ENCODE measurements around the gene BAIAP3.

Gene BAIAP3

DNA sequence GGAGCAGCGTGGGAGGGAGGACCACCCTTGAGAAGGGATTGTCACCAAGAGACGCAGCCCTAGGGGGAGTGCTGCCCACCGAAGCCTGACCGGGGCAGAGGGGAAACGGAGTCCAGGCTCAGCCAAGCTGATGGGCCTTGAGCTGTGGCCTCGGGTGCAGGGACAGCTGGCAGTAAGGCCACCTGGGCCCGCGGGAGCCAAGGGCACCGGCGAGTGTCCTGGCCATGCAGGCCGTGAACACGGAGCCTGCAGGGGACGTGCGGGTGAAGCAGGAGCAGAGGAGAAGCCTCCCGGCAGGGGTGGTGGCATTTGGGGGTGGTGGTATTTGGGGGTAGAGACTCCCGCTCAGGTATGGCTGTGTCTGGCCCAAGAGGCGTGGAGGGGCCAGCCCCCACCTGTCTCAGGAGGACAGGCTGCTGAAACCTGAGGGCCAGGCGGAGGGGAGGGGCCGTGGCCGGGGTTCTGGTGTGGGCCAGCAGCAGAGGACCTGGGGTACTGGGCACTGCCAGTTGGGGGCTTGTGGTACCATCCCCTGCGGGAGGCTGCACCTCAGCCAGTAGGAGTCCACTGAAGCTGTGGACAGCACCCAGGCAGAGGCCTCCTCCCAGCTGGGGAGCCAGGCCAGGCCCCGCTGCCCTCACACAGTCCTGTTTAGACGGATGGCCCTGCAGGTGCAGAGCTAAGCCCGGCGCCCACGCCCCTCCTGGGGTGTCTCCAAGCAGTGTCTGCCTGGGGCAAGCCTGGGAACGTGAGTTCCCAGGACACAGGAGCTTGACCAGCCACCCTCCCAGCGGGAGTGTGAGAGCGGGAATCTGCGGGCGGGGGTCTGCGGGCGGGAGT lies 22.8 kb downstream of the BAIAP3 start:
- H3K27ac ChIP-seq: no peak overlapping the region
- no peaks in the 10 kb centered on the region for H3K27me3 ChIP-seq (ENCODE audit: insufficient read depth, low read depth)
- peaks cover 9% of the 10 kb centered on the region for H3K4me1 ChIP-seq (ENCODE audit: low read depth, poor library complexity, severe bottlenecking)
- H3K4me3 ChIP-seq (IDR thresholded peaks at IDR 0.05; ENCODE audit: insufficient read depth, low read depth, low read length): no peak overlapping the region
- H4K20me1 ChIP-seq (ENCODE audit: insufficient read depth): peaks cover 6% of the 10 kb centered on the region; the same call in 1 of the 2 replicates
- peaks cover 60% of the 10 kb centered on the region for H3K79me2 ChIP-seq (ENCODE audit: insufficient read depth, low read depth)
- H3K36me3 ChIP-seq (ENCODE audit: insufficient read depth): no peaks in the 10 kb centered on the region
- no peak overlapping the region for H3K4me2 ChIP-seq
- H2AFZ ChIP-seq (ENCODE audit: low read depth): no peak overlapping the region
- no peak overlapping the region for H3K9ac ChIP-seq
- TF ChIP-seq, protein P1, sequence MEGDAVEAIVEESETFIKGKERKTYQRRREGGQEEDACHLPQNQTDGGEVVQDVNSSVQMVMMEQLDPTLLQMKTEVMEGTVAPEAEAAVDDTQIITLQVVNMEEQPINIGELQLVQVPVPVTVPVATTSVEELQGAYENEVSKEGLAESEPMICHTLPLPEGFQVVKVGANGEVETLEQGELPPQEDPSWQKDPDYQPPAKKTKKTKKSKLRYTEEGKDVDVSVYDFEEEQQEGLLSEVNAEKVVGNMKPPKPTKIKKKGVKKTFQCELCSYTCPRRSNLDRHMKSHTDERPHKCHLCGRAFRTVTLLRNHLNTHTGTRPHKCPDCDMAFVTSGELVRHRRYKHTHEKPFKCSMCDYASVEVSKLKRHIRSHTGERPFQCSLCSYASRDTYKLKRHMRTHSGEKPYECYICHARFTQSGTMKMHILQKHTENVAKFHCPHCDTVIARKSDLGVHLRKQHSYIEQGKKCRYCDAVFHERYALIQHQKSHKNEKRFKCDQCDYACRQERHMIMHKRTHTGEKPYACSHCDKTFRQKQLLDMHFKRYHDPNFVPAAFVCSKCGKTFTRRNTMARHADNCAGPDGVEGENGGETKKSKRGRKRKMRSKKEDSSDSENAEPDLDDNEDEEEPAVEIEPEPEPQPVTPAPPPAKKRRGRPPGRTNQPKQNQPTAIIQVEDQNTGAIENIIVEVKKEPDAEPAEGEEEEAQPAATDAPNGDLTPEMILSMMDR (conservative IDR thresholded peaks at IDR 0.05; ENCODE audit: low read depth, low read length): no peak

DNA sequence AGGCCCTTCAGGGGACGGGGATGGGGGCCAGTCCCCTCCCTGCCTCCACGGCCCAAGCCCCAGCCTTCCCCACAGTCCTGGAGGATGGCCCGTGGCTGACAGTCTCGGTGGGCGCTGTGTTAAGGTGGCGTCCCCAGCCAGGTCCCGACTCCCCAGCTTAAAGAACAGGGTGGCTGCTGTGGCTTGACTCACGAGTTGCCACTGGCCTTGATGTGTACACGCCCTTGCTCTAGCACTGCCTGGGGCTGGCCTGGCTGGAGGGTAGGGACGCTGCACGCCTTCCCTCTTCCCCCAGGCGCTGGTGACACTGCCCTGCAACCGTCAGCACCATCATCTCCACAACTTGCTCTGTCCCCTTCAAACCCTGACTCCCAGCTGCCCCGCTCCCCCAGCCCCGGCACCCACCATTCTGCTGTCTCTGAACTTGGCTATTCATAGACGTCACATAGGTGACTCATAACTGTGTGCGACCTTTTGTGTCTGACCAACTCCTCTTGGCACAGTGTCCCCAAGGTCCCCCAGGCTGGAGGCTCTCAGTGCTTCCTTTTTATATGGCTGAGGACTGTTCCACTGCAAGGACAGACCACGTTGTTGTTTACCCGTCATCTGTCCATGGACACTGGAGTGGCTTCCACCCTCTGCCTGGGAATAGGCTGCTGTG lies 24.6 kb downstream of the BAIAP3 start:
- H2AFZ ChIP-seq (ENCODE audit: low read depth): no peak overlapping the region
- H3K27me3 ChIP-seq (ENCODE audit: insufficient read depth, low read depth): no peaks in the 10 kb centered on the region
- no peak overlapping the region for H3K27ac ChIP-seq
- no peak overlapping the region for H3K4me2 ChIP-seq
- H4K20me1 ChIP-seq (ENCODE audit: insufficient read depth): peaks cover 6% of the 10 kb centered on the region; the same call in 1 of the 2 replicates
- TF ChIP-seq, protein P1 (conservative IDR thresholded peaks at IDR 0.05; ENCODE audit: low read depth, low read length): no peak
- no peak overlapping the region for H3K9ac ChIP-seq
- no peaks in the 10 kb centered on the region; the same call in 1 of the 2 replicates for H3K36me3 ChIP-seq (ENCODE audit: insufficient read depth)
- H3K79me2 ChIP-seq (ENCODE audit: insufficient read depth, low read depth): peaks cover 61% of the 10 kb centered on the region
- H3K4me1 ChIP-seq (ENCODE audit: low read depth, poor library complexity, severe bottlenecking): peaks cover 2% of the 10 kb centered on the region
- H3K4me3 ChIP-seq (IDR thresholded peaks at IDR 0.05; ENCODE audit: insufficient read depth, low read depth, low read length): no peak overlapping the region

DNA sequence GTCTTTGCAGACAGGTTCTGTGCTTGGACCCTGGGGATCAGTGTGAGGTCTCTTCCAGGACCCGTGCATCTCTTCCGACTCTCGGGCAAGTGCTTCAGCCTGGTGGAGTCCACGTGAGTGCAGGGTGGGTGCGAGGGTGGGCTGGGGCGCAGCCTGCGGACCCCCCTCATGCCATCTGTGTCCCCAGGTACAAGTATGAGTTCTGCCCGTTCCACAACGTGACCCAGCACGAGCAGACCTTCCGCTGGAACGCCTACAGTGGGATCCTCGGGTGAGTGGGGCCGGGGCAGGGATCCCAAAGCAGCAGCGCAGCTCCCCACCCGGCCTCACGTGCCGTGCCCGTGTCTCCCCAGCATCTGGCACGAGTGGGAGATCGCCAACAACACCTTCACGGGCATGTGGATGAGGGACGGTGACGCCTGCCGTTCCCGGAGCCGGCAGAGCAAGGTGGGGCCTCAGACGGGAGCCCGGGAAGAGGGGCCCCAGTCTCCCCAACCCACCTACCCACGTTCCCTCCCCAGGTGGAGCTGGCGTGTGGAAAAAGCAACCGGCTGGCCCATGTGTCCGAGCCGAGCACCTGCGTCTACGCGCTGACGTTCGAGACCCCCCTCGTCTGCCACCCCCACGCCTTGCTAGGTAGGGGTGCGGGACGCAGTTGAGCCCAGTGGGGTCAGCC lies 28.4 kb downstream of the BAIAP3 start:
- no peaks in the 10 kb centered on the region for H3K27me3 ChIP-seq (ENCODE audit: insufficient read depth, low read depth)
- no peaks in the 10 kb centered on the region; the same call in 1 of the 2 replicates for H3K36me3 ChIP-seq (ENCODE audit: insufficient read depth)
- no peaks in the 10 kb centered on the region for H3K4me1 ChIP-seq (ENCODE audit: low read depth, poor library complexity, severe bottlenecking)
- no peak overlapping the region for H3K4me3 ChIP-seq (IDR thresholded peaks at IDR 0.05; ENCODE audit: insufficient read depth, low read depth, low read length)
- H3K27ac ChIP-seq: no peak overlapping the region
- TF ChIP-seq, protein P1 (conservative IDR thresholded peaks at IDR 0.05; ENCODE audit: low read depth, low read length): no peak
- H4K20me1 ChIP-seq (ENCODE audit: insufficient read depth): peaks cover 6% of the 10 kb centered on the region; the same call in 1 of the 2 replicates
- peaks cover 39% of the 10 kb centered on the region for H3K79me2 ChIP-seq (ENCODE audit: insufficient read depth, low read depth)
- H3K9ac ChIP-seq: no peak overlapping the region
- H3K4me2 ChIP-seq: no peak overlapping the region
- no peak overlapping the region for H2AFZ ChIP-seq (ENCODE audit: low read depth)

DNA sequence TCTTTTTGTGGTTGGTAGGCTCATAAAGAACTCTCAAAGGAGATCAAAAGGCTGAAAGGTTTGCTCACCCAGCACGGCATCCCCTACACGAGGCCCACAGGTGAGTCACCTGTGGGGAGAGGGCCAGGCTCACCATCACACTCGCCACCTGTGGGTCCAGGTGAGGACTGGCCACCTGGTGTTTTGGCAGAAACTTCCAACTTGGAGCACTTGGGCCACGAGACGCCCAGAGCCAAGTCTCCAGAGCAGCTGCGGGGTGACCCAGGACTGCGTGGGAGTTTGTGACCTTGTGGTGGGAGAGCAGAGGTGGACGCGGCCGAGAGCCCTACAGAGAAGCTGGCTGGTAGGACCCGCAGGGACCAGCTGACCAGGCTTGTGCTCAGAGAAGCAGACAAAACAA lies 29.4 kb downstream of the BAIAP3 start:
- no peaks in the 10 kb centered on the region for H3K4me1 ChIP-seq (ENCODE audit: low read depth, poor library complexity, severe bottlenecking)
- H3K9ac ChIP-seq: no peak overlapping the region
- peaks cover 39% of the 10 kb centered on the region for H3K79me2 ChIP-seq (ENCODE audit: insufficient read depth, low read depth)
- no peak overlapping the region for H3K4me3 ChIP-seq (IDR thresholded peaks at IDR 0.05; ENCODE audit: insufficient read depth, low read depth, low read length)
- no peak overlapping the region for H3K4me2 ChIP-seq
- TF ChIP-seq, protein P1 (conservative IDR thresholded peaks at IDR 0.05; ENCODE audit: low read depth, low read length): no peak
- H2AFZ ChIP-seq (ENCODE audit: low read depth): no peak overlapping the region
- H4K20me1 ChIP-seq (ENCODE audit: insufficient read depth): peaks cover 6% of the 10 kb centered on the region; the same call in 1 of the 2 replicates
- no peak overlapping the region for H3K27ac ChIP-seq
- no peaks in the 10 kb centered on the region for H3K27me3 ChIP-seq (ENCODE audit: insufficient read depth, low read depth)
- no peaks in the 10 kb centered on the region; the same call in 1 of the 2 replicates for H3K36me3 ChIP-seq (ENCODE audit: insufficient read depth)

All from KMS-11 (cell line).